GM21528 (cell line): ENCODE results near the gene TBX4.

Source experiments
- ATAC-seq: cut with Tn5 transposase; IDR thresholded peaks from one replicate; pipeline ENCODE4 v1.9.1; 2021; ENCODE audit warnings: mild to moderate bottlenecking, moderate library complexity; ENCODE audit not compliant: unreplicated experiment, low FRiP score

Gene TBX4

DNA sequence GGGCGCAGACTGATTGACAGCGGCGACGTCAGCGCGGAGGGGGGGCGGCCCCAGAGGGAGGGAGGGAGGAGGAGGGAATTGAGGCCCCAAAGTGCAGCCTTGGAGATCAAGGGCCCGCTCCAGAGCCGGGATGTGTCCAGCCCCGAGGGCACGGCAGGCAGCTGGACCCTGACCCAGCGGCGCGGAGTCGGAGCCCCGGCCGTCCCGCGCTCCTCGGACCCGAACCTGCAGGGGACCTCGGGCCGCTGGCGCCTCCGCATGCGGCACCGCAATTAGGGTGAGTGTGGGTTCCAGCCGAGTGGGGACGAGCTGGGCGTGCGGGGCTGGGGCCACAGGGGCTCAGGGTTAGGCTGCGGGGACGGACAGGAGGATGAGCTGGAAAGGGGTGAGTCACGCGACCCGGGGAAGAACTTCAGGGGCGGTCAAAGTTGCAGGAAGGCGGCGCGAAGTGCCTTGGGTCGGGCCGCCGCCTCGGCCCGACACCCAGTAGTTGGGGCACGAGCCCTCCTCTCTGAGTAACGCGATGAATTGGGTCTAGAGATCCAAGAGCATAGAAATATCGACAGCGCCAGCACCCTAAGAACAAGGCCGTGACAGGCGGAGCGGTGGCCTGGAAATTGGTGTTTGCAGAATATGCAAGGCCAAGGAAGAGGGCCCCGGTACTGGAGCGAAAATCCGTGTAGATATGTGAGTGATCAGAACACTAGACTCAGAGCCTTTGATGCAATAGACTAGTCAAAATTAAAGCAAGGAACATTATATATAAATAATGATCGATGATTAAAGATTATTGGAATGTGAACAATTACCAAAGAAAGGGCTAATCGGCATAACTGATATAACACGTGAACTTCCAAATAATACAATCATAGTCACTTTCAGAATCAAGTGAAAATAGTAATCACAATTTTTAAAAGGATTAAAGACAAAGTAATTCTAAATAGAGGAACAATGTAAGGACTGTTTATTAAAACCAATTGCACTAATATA lies at the start of gene TBX4:
Gene TBX4, plus strand, starts transcription at position 122 of the 990 bp plus-strand sequence. CDS start 4,069 bp downstream, outside the sequence.
- no peak for ATAC-seq

DNA sequence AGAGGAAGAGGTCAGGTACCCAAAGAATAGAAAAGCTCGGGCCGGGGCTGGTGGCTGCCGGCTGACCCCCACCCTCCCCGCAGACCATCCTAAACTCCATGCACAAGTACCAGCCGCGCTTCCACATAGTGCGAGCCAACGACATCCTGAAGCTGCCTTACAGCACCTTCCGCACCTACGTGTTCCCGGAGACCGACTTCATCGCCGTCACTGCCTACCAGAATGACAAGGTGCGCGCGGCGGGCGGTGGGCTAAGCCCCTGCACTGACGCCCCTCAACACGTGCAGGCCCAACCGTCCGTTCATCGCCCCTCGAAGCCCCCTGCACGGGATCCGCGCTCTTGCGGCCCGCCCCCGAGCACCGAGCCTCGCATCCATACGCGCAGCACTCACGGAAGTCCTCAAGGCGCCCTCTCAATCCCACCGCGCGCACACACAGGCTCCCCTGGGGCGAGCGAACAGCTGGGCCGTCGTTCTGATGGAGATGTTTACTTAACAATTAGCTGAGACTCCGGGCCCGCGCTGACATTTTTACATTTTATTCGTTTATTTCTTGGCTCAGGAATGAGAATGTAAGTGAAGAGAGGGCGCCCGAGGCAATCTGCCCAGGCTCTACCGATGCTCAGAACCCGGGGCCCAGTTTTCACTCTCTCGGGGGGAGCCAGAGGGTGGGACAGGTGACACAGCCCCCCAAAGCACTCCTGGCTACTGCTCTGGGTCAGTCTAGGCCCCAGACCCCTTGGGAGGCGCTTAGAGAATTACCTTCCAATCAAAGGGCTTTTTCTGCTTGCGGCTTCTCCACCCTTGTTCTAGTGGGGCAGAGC lies 49.0 kb upstream of the TBX4 start:
- ATAC-seq: no peak

DNA sequence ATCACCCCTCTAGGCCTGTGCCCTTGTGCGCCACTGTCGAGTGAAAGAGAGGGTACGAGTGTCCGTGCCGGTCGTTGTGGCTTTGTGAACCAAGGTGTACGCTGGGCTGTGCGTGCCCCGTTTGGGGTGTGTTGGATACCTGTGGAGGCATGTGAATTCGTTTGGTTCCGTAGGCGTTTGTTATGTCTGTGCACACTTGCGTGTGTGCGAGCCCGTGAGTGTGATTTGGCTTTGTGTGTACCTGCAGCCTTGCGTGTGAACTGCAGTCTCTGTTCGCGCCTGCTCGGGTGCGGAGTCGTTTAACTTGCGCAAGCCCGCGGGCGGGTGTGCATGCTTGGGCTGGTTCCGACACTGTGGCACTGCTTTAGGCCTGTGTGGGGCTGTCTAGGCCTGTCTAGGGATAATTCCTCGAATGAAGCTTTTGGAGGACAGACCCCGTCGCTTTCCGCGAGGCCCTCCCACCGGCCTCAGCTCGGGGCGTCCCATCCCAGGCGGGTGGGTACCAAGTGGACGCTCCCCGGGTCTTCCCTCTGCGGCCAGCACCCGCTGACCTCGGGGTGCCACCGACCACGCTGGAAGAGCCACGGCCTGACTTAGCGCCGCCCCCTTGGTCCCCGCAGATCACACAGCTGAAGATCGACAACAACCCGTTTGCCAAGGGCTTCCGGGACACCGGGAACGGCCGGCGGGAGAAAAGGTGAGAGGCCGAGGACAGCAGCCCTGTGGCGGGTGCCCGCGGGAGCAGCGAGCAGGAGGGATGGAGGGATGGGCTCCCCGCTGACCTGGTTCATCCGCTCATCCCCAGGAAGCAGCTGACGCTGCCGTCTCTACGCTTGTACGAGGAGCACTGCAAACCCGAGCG lies 48.2 kb upstream of the TBX4 start:
- no peak for ATAC-seq

DNA sequence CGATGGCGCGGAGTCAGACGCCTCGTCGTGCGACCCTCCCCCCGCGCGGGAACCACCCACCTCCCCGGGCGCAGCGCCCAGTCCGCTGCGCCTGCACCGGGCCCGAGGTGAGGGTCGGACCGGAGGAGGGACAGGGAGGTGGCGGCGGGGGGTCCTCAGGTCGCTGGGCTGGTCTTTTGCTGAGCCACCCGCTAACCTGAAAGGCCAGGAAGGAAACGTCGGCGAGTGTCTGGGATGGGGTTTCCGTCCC lies 47.6 kb upstream of the TBX4 start:
- ATAC-seq: no peak

DNA sequence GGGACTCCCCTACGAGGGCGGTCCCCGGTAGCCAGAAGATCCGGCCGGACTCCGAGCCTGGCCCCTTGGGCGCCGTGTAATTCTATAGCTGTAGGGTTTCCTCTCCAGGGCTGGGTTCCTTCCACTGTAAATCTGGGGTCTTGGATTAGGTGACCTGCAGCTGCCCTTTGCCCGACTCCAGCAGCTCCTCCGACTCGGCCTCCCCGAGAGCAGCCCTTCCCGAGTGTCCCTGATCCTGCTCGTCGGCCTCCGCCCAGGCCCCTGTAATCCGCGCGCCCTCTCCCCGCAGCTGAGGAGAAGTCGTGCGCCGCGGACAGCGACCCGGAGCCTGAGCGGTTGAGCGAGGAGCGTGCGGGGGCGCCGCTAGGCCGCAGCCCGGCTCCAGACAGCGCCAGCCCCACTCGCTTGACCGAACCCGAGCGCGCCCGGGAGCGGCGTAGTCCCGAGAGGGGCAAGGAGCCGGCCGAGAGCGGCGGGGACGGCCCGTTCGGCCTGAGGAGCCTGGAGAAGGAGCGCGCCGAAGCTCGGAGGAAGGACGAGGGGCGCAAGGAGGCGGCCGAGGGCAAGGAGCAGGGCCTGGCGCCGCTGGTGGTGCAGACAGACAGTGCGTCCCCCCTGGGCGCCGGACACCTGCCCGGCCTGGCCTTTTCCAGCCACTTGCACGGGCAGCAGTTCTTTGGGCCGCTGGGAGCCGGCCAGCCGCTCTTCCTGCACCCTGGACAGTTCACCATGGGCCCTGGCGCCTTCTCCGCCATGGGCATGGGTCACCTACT lies 47.1 kb upstream of the TBX4 start:
- ATAC-seq: no peak

DNA sequence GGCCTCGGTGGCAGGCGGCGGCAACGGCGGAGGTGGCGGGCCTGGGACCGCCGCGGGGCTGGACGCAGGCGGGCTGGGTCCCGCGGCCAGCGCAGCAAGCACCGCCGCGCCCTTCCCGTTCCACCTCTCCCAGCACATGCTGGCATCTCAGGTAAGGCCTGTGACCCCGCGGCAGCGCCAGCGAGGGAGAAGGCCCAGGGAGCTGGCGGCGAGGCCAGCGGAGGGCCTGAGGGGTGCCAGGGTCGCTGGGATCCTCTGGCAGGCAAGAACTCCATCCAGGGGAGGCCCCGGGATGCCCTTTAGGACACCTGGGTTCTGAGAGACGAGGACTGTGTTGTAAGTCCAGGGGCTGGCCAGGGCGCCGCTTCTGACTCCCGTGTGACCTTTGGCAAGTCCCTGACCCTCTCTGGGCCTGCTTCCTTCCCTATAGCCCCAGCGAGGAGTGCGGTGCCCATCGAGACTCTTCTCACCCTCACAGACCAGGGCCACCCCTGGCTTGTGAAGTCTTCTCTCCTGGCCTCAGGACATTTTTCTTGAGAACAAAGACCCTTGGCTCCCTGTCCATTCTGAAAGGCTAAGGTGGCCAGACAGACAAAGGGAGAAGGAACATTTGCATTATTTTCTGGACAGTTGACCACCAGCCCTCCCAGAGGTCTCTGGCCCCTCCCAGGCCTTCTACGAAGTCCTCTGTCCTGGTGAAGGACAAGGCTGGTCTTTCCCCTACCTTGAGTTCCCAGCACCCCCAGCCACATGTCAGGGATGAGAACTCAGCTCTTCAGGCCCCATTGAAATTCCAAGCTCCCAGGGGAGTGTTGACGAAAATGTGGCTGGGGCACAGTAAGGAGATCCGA lies 46.3 kb upstream of the TBX4 start:
- no peak for ATAC-seq

DNA sequence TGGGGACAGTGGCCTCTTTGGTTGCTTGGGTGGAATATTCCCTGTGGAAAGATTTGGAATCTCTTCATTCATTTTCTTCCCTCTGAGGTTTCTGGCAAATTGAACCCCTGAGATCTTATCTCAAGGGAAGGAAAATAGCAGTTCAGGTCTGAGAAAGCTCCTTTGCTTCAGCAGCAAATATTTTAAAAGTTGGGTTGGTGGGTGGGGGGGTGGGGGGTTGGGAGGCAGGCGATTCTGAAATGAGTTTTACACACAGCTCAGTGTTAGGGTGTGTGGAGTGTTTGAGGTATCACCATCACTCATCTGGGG lies 45.7 kb upstream of the TBX4 start:
- ATAC-seq: no peak

DNA sequence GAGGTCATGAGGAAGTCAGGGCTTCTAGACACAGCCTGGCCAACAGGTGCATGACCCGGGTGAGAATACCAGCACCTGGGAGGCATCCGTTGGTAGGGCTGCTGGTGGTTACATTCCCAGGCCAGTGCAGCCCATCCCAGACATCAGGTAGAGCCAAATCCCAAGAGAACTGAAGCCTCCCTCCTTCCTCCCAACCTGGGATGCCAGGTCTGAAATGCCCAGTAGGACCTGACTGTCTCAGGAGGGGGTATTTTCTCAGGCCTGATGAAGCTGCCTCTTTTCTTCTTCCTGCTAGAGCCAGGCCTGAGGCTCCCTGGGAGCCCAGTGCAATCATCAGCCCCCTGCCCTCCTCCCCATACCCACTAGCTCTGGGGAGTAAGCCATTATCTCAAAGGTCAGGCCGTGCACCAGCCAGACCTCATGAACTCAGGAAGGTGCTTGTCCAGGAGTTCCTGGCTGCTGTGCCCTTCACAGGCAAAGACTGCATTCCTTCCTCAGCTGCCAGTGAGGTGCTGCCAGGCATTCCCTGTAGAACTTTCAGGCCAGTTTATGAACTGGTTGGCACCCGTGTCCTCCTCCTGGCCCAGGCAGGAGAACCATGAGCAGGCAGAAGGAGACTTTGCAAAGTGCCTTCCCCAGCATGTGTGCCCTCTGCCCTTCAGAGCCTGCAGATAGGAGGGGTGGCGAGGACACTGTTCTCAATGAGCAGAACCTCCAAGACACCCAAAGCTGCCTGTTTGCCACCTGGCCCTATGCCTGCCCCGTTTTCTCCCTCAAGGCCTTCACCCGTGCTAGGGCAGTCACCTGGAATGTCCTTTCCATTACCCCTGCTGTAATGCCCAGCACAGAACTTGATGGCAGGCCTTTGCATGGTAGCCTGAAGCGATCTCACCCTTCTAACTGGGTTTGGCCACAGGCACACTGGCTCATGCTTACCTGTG lies 45.0 kb upstream of the TBX4 start:
- no peak for ATAC-seq

DNA sequence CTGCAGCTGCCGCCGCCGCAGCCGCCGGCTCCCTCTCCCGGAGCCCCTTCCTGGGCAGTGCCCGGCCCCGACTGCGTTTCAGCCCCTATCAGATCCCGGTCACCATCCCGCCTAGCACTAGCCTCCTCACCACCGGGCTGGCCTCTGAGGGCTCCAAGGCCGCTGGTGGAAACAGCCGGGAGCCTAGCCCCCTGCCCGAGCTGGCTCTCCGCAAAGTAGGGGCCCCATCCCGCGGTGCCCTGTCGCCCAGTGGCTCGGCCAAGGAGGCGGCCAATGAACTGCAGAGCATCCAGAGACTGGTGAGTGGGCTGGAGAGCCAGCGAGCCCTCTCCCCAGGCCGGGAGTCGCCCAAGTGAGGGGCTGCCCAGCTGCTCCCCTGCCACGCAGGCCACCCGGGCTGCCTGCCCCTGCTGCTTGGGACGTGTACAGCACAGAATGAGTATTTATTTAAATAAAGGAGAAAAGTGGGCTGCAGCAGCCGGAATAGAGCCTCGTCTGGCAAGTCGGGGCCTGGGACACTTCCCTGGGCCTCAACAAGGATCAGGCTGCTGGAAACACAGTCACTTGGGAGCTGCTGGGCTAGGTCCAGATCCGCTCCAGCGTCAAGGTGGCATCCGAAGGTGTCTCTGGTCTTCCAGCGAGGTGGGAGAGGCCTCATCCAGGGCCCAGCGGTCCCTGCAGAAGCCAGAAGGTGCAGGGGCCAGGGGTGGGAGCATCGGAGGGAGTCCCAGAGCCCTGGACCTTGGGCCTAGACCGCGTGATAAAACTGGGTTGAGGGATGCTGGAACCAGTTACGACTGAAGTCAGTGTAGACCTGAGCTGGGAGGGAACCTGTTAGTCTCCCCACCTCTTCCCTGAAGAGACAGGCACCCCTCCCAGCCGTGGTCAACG lies 43.8 kb upstream of the TBX4 start:
- ATAC-seq: no peak

DNA sequence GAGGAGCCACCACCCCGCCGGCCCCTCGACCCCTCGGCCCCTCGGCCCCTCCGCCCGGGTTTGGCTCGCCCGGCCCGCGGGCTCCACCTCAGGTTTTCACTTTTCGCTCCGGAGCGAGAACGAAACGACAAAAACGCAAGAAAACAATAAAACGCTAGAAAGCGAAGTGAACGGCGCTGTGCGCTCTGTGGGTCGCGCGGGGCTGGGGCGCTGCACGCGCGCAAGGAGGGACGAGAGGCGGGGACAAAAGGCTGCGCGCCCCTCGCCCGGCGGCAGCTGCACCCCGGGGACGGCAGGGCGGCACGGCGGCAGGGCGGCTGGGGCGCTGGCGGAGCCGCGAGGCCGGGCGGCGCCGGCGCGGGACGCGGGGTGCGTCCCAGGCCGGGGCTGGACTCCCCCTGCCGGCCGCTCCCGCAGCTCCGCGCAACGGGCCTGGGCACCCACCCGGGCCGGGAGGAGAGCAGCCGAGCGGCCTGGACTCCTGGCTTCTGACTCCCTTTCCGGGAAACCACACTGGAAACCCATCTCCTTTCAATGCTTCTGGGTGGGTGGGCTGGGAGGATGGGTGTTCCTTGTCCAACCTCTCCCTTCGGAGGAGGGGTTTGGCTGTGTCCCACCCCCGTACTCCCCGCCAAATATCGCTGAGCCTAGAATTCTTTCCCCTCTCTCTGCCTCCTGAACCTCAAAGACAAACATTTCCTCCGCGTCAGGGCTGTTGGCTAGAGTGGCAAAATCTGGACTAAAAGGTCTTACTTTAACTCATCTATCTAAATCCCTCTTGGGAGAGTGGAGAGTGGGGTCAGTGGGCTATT lies 42.7 kb upstream of the TBX4 start:
- no peak for ATAC-seq

DNA sequence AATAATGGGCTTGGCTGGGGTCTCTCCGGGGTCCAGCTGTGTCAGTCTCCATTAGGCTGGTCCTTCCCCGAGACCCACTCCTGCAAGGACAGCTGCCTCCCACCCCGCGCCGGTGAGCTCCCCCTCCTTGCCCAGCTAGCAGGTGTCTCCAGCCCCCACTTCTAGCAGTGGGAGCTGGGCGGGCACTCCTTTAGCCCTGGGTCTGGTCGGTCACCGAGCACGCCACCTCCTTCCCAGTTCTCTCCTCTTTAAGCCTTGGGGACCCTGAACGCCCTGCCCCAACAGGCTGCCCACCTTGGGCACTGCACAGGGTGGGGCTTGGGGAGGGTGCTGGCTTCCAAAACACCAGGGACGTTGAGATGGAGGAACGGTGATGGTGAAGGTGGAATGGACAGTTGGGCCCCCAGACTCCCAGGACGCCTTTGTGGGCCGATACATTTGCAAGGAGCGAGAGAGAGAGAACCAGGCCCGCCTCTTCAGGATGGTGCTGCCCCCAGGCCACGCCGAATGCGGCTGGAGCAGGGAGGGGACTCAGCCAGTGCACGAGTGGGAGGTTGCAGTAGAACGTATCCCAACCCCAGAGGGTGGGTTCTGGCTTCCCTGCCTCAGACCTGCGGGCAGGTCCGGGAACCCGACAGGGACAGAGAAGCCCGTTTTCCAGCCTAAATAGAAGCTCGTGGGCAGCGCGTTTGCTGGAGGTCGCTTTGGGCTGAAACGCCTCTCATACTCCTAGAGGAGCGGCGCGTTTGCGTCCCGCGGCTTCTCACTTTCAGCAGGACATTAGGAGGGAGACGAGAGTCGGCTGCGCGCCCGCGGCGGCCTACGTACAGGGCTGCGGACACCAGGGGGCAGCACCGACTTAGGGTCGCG lies 41.8 kb upstream of the TBX4 start:
- no peak for ATAC-seq

DNA sequence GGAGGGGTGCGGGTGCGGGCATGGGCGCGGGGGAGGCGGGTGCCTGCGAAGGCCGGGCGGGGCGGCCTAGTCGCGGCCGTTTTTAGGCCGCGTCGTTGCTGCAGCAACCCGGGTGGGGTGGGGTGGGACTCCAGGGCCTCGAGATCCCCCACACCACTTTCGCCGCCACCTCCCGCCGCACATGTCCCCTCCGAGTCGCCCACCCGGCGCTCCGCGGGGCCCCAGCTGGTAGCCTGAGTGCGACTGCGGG lies 41.3 kb upstream of the TBX4 start:
- ATAC-seq: no peak

DNA sequence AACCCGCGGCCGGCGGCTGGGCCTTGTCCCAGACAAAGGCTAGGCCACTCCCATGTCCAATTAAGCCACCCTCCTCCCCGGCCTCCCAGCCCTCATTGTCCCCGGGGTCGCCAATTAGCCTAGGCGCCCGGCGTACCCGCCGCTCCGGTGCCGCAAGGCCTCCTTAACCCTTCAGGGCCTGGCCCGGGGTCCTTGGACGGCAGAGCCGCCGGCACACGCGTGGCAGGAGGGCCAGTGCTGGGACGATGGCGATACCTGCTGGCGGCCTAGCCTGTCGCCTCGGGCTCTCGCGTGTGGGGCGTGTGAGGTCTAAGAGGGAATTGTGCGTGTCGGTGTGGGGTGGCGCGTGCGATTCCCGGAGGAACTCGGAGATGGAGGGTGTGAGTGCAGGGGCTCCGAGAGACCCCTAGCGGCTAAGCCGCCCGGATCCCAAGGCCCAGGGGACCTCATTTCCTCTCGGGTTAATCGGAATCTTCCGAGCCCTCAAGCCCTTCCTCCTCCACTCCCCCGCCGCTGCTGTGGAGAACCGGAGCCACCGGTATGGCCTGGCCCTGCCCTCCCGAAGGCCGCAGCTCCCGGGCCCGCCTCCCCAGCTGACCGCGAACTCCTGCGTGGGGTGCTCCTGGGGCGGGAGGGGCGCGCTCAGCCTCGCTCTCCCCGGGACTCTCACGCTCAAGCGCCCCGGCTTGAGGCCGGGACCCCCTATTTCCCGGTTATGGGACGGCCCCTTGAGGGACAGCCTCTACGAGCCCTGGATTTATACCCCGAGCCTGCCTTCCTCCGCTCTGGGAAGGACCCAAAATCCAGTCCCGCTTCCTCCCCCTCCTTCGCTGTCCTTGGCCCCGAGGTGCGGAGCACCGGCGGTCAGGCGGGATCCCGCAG lies 40.7 kb upstream of the TBX4 start:
- peak; percentile 4 for ATAC-seq

DNA sequence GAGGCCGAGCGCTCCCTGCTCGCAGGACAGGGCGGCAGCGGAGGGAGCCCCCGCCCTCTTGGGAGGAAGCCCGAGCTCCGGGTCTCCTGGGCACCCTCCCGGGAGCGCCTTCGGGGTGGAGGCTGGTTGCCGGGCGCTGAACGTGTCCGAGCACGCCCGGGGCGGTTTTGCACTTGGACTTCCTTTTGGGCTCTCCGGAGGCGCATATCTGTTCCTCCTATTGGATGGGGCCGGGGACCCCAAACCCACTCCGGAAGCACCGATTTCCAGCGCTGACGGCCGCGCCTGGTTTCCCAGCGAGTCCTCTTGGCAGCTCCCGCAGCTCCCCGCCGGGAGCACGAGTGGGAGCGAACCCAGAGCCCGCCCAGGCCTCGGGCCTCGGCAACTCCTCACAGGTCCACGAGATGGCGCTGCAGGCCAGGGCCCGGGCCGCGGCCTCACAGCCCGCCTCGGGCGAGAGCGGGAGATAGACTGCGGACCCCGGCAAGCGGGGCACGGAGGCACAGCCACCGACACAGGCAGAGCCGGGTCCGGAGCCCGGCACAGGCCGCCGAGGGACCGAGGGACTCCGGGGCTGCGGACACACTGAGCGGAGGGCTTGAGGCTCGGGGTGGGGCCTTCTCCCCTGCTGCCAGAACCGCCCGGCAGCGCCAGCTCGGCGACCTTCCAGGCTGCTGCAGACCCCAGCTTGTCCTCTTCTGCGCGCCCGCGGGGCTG lies 39.9 kb upstream of the TBX4 start:
- ATAC-seq: peak; percentile 68
